Effector memory CD4-positive, alpha-beta T cell (primary cell): ENCODE measurements around the gene TBC1D24.
A peak's percentile ranks its signal among the peaks of the same experiment; 100 is the strongest.

ENCODE experiments used
- DNase-seq, 3 donors: peaks; one replicate each; pipeline ENCODE4 v3.0.0-alpha.2; 2020
- H3K27ac ChIP-seq: 2 replicates; pipeline ENCODE4 v1.7.0; 2013; ENCODE audit warnings: mild to moderate bottlenecking, low read length, moderate library complexity; ENCODE audit not compliant: insufficient read depth, poor library complexity, severe bottlenecking
- H3K27me3 ChIP-seq: replicated peaks from 2 replicates; pipeline ENCODE4 v1.7.0; 2013; ENCODE audit warnings: mild to moderate bottlenecking, low read length; ENCODE audit not compliant: insufficient read depth, control insufficient read depth, poor library complexity, severe bottlenecking
- H3K36me3 ChIP-seq: 2 replicates; pipeline ENCODE4 v1.7.0; 2013; ENCODE audit warnings: mild to moderate bottlenecking, low read length, moderate library complexity; ENCODE audit not compliant: control insufficient read depth, insufficient read depth
- H3K4me1 ChIP-seq: 2 replicates; pipeline ENCODE4 v1.7.0; 2013; ENCODE audit warnings: low read length, mild to moderate bottlenecking; ENCODE audit not compliant: control insufficient read depth, insufficient read depth, poor library complexity, severe bottlenecking
- H3K4me3 ChIP-seq: 2 replicates; pipeline ENCODE4 v1.7.0; 2013; ENCODE audit warnings: low read length, low read depth, mild to moderate bottlenecking; ENCODE audit not compliant: insufficient read depth, poor library complexity, severe bottlenecking
- H3K9me3 ChIP-seq: 2 replicates; pipeline ENCODE4 v1.7.0; 2013; ENCODE audit warnings: mild to moderate bottlenecking, low read length, moderate library complexity; ENCODE audit not compliant: control insufficient read depth

Gene TBC1D24

GRCh38 chr16:2518823-2519710, 44.1 kb downstream of the TBC1D24 start:
- H3K4me1 ChIP-seq = peaks cover 56% of the 10 kb centered on the region
- H3K27ac ChIP-seq = peak overlapping the region; percentile 55
- H3K4me3 ChIP-seq = no peak overlapping the region
- H3K36me3 ChIP-seq = peaks cover 18% of the 10 kb centered on the region
- H3K9me3 ChIP-seq = no peaks in the 10 kb centered on the region
- no peak for DNase-seq
- H3K27me3 ChIP-seq = no peaks in the 10 kb centered on the region

- H3K4me3 ChIP-seq = no peak overlapping the region
- no peaks in the 10 kb centered on the region for H3K9me3 ChIP-seq
- no peak for DNase-seq
- no peaks in the 10 kb centered on the region for H3K27me3 ChIP-seq
- H3K27ac ChIP-seq = peak overlapping the region; percentile 55
- peaks cover 55% of the 10 kb centered on the region for H3K4me1 ChIP-seq
- peaks cover 24% of the 10 kb centered on the region for H3K36me3 ChIP-seq
These were observed 44.8 kb downstream of the TBC1D24 start for GRCh38 chr16:2519711-2520080.

GRCh38 chr16:2520097-2520783, 45.3 kb downstream of the TBC1D24 start, which contains the start of gene AMDHD2:
Gene AMDHD2 (plus strand): TSS chr16:2520371. CDS start chr16:2520459, 88 bp downstream.
- peaks cover 50% of the 10 kb centered on the region for H3K4me1 ChIP-seq
- H3K27me3 ChIP-seq = no peaks in the 10 kb centered on the region
- H3K27ac ChIP-seq = peak within 1 kb of the TSS; percentile 65
- H3K36me3 ChIP-seq = peaks cover 28% of the 10 kb centered on the region
- peak within 1 kb of the TSS; percentile 60 for H3K4me3 ChIP-seq
- DNase-seq = peak; percentile 81 to 88 (median 85)
- H3K9me3 ChIP-seq = no peaks in the 10 kb centered on the region

GRCh38 chr16:2520784-2521531, 46.0 kb downstream of the TBC1D24 start:
- Histone ChIP-seq H3K4me3 (peak overlapping the region; percentile 60), H3K36me3 (peaks cover 28% of the 10 kb centered on the region), H3K27ac (peak overlapping the region; percentile 65), H3K27me3 (no peaks in the 10 kb centered on the region), H3K4me1 (peaks cover 43% of the 10 kb centered on the region), H3K9me3 (no peaks in the 10 kb centered on the region)
- peak; percentile 68 to 75 (median 72) for DNase-seq

- no peaks in the 10 kb centered on the region for H3K27me3 ChIP-seq
These were observed 48.9 kb downstream of the TBC1D24 start for GRCh38 chr16:2523801-2524231.

GRCh38 chr16:2524339-2524938, 49.5 kb downstream of the TBC1D24 start:
- no peaks in the 10 kb centered on the region for H3K27me3 ChIP-seq
- no peak overlapping the region for H3K4me3 ChIP-seq
- peaks cover 49% of the 10 kb centered on the region for H3K36me3 ChIP-seq
- no peak overlapping the region for H3K27ac ChIP-seq
- H3K4me1 ChIP-seq = peaks cover 13% of the 10 kb centered on the region
- H3K9me3 ChIP-seq = no peaks in the 10 kb centered on the region
- DNase-seq = no peak

More at GRCh38 chr16:2523801-2524231, 48.9 kb downstream of the TBC1D24 start:
- H3K4me3 ChIP-seq = no peak overlapping the region
- DNase-seq = no peak
- H3K36me3 ChIP-seq = peaks cover 49% of the 10 kb centered on the region
- no peak overlapping the region for H3K27ac ChIP-seq
- H3K9me3 ChIP-seq = no peaks in the 10 kb centered on the region
- H3K4me1 ChIP-seq = peaks cover 19% of the 10 kb centered on the region

GRCh38 chr16:2526135-2526534, 51.2 kb downstream of the TBC1D24 start:
- Histone ChIP-seq H3K36me3 (peaks cover 49% of the 10 kb centered on the region), H3K27ac (no peak overlapping the region)

GRCh38 chr16:2527071-2527783, 52.3 kb downstream of the TBC1D24 start:
- DNase-seq = no peak
- Histone ChIP-seq H3K9me3 (no peaks in the 10 kb centered on the region), H3K27me3 (no peaks in the 10 kb centered on the region), H3K27ac (no peak overlapping the region), H3K4me1 (peaks cover 8% of the 10 kb centered on the region), H3K4me3 (no peak overlapping the region), H3K36me3 (peaks cover 46% of the 10 kb centered on the region)

More at GRCh38 chr16:2526135-2526534, 51.2 kb downstream of the TBC1D24 start:
- Histone ChIP-seq H3K9me3 (no peaks in the 10 kb centered on the region), H3K4me3 (no peak overlapping the region), H3K27me3 (no peaks in the 10 kb centered on the region), H3K4me1 (peaks cover 6% of the 10 kb centered on the region)
- DNase-seq = no peak

GRCh38 chr16:2527784-2528100, 52.8 kb downstream of the TBC1D24 start:
- H3K4me1 ChIP-seq = peaks cover 8% of the 10 kb centered on the region
- peaks cover 44% of the 10 kb centered on the region for H3K36me3 ChIP-seq
- no peak overlapping the region for H3K4me3 ChIP-seq
- H3K27me3 ChIP-seq = no peaks in the 10 kb centered on the region
- no peak for DNase-seq
- H3K9me3 ChIP-seq = no peaks in the 10 kb centered on the region
- H3K27ac ChIP-seq = no peak overlapping the region
